ENCODE results near the gene TRIP13. TPM values are rescaled to one million over a fixed set of nuclear protein-coding genes. Genes with fewer than 3 reads are reported as not detected.

Gene TRIP13
- polyA plus RNA-seq, 1 experiment = 20.4 TPM

DNA sequence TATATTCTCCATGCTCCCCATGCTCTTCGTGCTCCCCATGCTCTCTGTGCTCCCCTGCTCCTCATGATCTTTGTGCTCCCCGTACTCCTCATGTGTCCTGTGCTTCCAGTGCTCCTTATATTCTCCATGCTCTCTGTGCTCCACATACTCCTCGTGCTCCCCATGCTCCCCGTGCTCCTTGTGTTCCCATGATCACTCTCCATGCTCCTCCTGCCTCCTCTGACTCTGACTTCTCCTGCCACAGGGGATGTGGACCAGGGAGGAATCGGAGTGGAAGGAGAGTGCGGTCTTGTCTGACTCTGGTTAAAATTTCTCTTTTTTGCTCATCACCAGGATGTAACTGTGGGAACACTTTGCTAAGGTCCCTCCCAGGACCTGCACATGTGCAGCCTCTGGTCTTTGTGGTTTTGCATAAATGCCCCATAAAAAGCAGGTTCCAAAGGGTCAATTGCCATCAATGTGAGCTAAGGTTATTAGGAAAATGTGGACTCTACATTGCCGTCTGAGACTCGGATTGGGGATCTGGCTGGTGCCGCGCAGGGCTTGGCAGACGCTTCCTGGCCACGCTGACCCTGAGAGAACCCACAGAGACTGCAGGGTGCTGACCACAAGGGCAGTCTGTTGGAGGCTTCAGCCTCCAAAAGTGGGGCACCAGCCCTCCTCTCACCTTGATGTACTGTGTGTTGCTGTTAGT, 52.5 kb downstream of the TRIP13 start:
- H3K36me3 ChIP-seq (ENCODE audit: control insufficient read depth, insufficient read depth, low read length) = no peaks in the 10 kb centered on the region
- no peak overlapping the region for H3K4me3 ChIP-seq (ENCODE audit: low read depth, low read length)
- H3K27me3 ChIP-seq (ENCODE audit: control insufficient read depth, insufficient read depth, low read length) = peaks cover 45% of the 10 kb centered on the region
- POLR2A ChIA-PET = no interaction called here
- DNase-seq (ENCODE audit: low read depth) = no peak
- TF ChIP-seq, protein P1, sequence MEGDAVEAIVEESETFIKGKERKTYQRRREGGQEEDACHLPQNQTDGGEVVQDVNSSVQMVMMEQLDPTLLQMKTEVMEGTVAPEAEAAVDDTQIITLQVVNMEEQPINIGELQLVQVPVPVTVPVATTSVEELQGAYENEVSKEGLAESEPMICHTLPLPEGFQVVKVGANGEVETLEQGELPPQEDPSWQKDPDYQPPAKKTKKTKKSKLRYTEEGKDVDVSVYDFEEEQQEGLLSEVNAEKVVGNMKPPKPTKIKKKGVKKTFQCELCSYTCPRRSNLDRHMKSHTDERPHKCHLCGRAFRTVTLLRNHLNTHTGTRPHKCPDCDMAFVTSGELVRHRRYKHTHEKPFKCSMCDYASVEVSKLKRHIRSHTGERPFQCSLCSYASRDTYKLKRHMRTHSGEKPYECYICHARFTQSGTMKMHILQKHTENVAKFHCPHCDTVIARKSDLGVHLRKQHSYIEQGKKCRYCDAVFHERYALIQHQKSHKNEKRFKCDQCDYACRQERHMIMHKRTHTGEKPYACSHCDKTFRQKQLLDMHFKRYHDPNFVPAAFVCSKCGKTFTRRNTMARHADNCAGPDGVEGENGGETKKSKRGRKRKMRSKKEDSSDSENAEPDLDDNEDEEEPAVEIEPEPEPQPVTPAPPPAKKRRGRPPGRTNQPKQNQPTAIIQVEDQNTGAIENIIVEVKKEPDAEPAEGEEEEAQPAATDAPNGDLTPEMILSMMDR (IDR thresholded peaks at IDR 0.05; ENCODE audit: insufficient read depth, low read depth, low read length) = no peak
- CTCF ChIA-PET = interaction anchor here (1.2 to 2.8 kb wide), 6 partner anchors 9 to 700 kb away, joined by 3 to 10 read pairs (median 8); no protein-coding TSS in a partner anchor

DNA sequence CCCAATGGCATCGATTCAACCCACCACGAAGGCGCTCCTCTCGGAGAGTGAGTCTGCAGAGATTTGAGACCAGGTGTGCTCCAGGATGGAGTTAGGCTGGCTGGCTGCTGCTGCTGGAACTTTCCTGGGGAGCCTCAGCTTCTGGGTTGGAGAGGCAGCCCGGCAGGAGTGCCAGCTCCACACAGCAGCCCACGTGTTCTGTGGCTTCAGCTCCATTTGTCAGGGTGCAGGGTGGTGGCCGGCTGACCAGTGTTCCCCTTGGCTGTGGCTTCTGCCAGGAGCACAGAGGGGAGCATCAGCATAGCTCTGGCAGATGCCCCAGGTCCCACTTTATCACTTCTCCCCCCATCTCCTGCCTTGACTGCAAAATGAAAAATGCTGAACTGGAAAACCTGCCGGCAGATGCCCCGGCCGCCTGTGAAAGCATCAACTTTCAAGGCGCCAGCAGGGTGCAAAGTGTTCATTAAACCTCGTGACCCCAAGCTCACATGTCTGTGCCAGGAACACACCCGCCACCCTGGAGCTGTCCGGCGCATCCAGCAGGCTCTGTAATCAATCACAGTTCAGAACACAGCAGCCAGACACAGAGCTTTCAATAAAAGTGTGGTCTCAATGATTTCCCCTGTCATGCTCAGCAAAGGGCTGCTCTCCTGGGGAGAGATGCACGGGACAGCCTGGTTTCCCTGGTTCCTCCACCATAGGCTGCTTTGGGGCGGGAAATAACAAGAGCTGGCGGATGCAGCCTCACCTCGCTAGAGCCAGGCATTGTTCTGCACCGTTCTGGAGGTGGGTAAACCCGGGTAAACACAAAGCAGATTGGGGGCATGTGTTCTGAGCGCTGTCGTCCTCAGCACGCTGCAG, 53.2 kb downstream of the TRIP13 start:
- no peaks in the 10 kb centered on the region for H3K36me3 ChIP-seq (ENCODE audit: control insufficient read depth, insufficient read depth, low read length)
- H3K4me3 ChIP-seq (ENCODE audit: low read depth, low read length) = no peak overlapping the region
- DNase-seq (ENCODE audit: low read depth) = no peak
- POLR2A ChIA-PET = no interaction called here
- peaks cover 48% of the 10 kb centered on the region for H3K27me3 ChIP-seq (ENCODE audit: control insufficient read depth, insufficient read depth, low read length)
- CTCF ChIA-PET = interaction anchor here (0.8 to 2.8 kb wide), 7 partner anchors 10 to 699 kb away, joined by 3 to 10 read pairs (median 8); no protein-coding TSS in a partner anchor
- TF ChIP-seq, protein P1 (IDR thresholded peaks at IDR 0.05; ENCODE audit: insufficient read depth, low read depth, low read length) = no peak

DNA sequence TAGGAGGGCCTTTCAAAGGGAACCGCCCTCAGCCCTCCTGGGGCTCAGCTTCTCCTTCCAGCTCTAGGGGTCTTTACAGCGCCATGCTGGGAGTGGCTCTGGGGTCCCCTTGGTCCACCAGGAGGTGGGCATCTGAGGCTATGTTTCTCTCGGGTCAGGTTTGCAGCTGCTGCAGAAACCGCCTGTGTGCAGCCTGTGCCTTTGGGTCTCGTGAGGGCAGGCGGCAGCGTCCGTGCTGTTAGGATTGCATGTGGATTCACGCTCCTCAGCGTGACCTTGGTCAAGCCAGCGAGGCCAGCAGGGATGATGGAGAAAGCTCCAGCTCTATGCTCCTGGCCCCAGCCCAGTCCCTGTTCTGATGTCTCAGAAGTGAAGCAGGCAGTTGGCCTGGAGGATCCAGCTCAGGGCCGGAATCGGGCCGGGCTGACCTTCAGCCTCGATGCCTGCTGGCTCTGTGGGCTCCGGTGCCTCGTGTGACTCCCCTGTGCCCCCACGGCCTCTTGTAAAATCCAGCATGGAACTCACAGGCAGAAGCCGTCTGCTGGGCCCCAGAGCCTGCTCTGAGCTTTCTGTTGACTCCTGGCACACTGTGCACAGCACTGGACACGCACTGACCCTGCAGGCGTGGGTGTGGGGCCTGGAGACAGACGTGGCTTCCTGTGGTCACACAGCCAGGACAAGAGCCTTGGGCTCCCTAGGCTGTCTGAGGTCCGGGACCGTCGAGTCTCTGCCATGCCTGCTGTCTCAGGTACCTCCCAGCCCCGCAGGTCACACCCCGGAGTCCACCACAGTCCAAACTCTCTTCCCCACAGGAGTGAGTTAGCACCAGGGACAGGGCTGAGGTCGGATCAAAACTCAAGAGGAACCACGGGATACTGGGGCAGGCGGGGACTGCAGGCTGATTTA, 54.3 kb downstream of the TRIP13 start:
- Histone ChIP-seq H3K36me3 (ENCODE audit: control insufficient read depth, insufficient read depth, low read length) (no peaks in the 10 kb centered on the region), H3K4me3 (ENCODE audit: low read depth, low read length) (no peak overlapping the region), H3K27me3 (ENCODE audit: control insufficient read depth, insufficient read depth, low read length) (peaks cover 54% of the 10 kb centered on the region)
- TF ChIP-seq, protein P1 (IDR thresholded peaks at IDR 0.05; ENCODE audit: insufficient read depth, low read depth, low read length) = no peak
- no peak for DNase-seq (ENCODE audit: low read depth)
- CTCF ChIA-PET = interaction anchor here (1.4 to 2.8 kb wide), 6 partner anchors 10 to 698 kb away, joined by 3 to 10 read pairs (median 7); no protein-coding TSS in a partner anchor
- POLR2A ChIA-PET = no interaction called here

DNA sequence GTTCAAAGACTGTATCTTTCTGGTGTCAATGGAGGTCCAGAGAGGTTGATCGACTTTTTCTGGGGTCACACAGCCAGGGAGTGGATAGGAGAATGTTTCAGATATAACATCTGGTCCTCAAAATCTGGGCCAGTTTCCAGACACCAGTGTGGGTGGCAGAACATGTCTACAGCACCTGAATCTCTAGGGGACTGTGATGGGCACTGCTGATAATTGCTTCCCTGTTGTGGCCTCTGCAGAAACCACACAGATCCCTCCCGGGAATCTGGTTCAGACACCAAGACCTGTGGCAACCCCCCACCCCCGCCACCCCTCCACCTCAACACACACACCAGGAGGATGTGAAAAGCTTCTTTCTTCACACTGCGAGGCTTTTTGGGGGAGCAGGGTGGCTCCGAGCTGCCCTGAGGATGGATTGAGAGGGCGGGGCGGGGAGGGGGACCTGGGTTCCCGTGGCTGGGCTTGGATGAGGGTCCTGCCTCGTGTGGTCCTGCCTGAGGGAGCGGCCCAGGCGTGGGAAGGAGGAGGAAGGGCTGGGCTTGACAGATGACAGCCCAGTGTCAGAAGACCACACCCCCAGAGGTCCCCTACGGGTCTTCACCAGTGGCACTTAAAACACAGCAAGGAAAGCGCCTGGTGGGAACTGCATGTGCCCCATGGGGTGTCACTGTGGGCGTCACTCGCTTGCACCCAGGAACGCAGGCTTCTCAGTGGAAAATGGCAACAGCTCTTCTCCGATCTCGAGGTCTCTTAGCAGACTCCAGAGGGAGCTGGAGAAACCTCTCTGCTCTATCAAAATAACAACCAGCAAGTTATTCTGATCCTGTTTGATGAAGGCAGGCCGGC, 55.2 kb downstream of the TRIP13 start:
- Histone ChIP-seq H3K4me3 (ENCODE audit: low read depth, low read length) (no peak overlapping the region), H3K27me3 (ENCODE audit: control insufficient read depth, insufficient read depth, low read length) (peaks cover 61% of the 10 kb centered on the region), H3K36me3 (ENCODE audit: control insufficient read depth, insufficient read depth, low read length) (no peaks in the 10 kb centered on the region)
- CTCF ChIA-PET = interaction anchor here (1.2 to 2.8 kb wide), 7 partner anchors 9 to 220 kb away, joined by 3 to 13 read pairs (median 5); no protein-coding TSS in a partner anchor
- POLR2A ChIA-PET = no interaction called here
- TF ChIP-seq, protein P1 (IDR thresholded peaks at IDR 0.05; ENCODE audit: insufficient read depth, low read depth, low read length) = peak; percentile 18; the same call in 1 of the 2 replicates
- DNase-seq (ENCODE audit: low read depth) = no peak
